MV-4-11 (cell line): Measurements from ENCODE around the gene FAAH.

Experiments
- DNase-seq: peaks from one replicate; lab custom pipeline; 2025; lab: John Stamatoyannopoulos, UW

The FAAH gene

GRCh38 chr1:46451948-46452930 lies 58.1 kb downstream of the FAAH start:
- no peak for DNase-seq

- no peak for DNase-seq
Observed at GRCh38 chr1:46452931-46453325, 58.8 kb downstream of the FAAH start.

GRCh38 chr1:46453449-46453848 lies 59.3 kb downstream of the FAAH start:
- DNase-seq: no peak

DNA sequence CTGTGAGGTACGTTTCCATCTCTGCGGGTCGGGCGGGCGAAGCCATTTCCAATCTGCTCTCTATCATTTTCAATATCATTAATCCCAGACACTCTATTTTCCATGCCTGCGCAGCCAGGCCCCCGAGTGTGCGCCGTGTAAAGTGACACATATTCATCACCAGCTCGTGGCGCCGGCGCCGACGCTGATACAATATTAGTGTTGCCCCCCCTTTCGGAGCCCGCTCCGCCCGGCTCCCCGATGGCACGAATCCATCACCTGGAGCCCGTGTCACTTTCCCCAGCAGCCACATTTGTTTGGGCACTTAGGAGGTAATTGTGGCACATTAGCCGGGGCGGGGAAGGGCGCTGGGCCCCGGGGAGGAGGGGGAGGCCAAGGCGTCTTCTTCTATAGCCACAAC lies 61.8 kb downstream of the FAAH start:
- DNase-seq: no peak

DNA sequence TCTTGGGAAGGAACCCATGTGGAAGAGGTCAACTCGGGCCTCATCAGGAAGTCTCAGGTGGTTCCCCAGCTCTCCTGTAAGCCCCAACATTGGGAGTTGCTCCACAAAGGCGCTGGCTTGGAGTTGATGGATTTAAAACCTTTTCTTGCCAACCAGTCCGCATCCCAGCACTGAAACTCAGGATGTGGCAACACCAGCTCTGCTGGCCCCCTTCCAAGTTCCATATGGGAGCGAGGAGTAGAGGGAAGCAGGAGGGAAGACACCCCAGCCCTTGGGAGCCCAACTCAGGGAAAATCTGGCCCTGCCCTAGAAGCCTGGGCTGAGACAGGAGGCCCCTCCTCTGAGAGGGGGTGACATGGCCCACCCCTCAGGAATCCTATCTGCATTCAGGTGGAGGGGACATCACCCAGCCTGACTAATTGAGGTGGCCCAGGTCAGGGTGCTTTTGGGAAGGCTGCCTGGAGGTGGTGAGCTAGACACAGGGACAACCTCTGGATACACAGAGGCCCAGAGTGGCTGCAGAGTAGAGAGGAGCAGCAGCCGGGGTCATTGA lies 62.4 kb downstream of the FAAH start:
- DNase-seq: no peak

DNA sequence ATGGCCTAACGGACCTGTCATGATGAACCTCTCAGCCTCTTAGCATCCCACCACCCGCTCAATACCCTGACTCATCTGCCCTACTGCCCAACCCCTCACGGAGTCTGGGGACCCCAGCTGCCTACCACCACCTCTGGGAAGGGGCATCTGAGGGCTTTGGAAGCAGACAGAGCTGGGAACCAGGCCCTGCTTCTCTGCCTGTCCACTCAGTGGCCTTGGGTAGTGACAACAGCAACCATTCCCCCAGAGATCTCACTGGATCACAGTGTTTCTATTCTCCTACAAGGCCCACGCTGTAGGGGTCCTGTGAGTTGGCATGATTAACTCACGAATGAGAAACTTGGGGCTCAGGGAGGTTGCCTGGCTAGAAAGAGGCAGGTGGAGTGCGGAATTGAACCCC lies 63.1 kb downstream of the FAAH start:
- DNase-seq: no peak

- DNase-seq: no peak
Observed at GRCh38 chr1:46458190-46458589, 64.1 kb downstream of the FAAH start.

GRCh38 chr1:46458846-46459245 lies 64.7 kb downstream of the FAAH start:
- DNase-seq: no peak

DNA sequence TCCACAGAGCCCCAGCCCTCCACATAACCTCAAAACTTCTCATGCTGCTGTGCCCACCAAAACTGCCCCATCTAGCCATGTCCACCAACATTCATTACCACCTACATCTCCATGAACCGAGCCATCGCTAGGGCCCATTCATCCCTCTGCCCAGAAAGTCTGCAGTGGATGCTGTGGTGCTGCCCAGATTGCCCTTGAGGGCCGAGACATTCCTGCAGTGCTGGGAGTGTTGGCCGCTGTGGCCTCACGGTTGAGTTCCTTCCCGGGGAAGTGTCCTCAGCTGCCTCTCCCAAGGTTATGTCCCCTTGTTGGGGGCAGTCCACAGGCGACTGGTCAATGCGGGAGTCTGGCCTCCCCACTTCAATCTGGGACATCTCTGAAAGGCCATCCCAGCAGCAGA lies 65.2 kb downstream of the FAAH start:
- no peak for DNase-seq

DNA sequence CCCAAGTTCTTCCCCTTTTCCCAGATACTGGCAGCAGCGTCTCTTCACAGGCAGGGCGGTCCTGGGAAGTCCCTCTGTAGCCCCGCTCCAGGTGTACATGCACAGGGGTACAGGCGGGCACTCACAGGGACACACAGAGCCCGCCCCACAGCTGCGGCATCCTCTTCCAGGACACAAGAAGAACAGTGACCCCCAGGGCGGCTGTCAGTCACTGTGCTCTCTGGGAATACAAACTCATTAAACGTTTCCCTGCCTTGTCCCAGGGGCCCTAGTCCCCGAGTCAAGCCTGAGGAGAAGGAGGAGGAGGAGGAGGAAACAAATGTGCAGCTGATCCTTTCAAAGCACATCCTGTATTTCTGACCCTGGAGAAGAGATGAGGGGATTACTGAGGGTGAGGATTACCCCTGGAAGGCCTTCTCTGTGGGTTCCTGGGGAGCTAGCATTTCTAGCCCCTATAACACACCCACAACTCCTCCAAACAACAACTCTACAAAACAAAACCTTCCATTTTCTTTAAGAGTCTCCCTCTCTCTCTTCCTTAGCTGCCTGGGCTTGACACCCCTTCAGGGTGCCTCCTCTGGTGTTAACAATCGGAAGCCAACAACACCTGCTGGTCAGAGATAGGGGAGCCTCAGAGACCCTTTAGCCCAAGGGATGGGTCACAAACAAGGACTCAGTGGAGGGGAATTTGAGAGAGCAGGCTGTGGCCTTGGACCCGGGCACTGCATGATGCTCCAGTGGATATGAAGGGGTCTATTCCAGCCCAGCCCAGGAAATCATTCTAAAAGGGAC lies 67.1 kb downstream of the FAAH start:
- no peak for DNase-seq

DNA sequence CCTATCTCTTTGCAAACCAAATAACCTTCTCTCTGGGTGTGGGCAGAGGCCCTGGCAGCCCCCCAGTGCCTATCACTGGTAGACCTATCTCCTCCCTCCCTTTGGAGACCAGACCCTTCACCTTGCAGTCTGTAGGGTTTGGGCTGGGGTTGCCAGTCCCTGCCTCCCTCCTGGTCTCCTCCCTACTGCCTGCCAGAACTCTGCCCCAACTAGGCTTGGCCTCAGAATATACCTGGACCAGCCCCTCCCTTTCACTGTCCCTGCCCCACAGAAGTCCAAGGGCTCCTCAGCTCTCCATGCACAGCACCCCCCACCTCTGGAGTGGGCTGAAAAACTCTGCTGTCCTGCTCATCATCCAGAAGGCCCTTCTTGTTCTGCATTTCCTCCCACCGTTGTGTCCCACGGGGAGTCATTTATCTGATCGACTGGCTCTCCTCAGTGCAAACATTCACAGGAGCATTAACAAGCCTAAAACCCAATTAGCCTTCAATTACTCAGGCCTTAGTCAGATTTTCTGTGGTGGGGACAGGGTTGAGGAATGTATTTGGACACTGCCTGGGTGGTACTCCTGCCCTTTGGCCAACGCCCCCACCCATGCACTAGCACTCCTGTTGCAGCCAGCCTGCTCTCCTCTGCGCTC lies 67.8 kb downstream of the FAAH start:
- no peak for DNase-seq
